NCI-H774 (cell line): ENCODE measurements around the gene EMP1.

Experiments used
- DNase-seq: peaks from one replicate; lab custom pipeline; 2025; lab: John Stamatoyannopoulos, UW

Gene EMP1

DNA sequence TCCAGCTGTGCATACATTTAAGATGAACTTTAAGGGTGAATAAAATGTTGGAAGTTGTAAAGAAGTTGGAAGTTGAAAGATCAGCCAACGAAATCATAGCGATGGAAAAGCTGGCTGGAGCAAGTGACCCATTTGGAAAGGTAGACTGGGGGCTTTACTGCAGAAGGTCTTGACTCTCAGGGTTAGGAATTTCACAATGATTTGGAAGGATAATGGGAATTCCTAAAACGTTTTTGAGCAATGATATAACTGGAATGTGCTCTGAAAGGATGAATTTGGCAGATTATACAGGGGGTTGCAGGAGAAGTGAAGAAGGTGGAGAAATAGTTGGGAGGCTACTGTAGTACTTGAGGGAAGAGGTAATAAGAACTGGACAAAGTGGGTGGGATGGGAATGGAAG, 27.4 kb downstream of the EMP1 start:
- no peak for DNase-seq

DNA sequence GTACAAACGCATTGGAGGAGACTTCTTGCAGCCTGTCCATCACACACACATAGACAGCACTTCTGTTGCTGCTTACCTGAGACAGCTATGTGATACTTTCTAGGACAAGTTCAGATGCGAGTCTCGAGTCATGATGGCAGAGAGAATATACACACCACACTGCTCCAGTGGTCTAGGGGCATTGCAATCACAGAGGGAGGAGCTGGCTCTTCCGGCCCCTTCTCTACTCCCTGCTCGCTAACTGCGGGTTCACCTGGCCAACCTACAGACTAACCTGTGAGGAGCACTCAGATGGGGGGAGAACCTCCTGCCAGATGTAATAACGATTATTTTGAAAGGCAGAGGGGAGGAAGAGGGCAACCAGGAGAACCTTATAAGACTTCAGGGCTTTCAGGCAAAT, 30.7 kb downstream of the EMP1 start:
- DNase-seq = no peak

DNA sequence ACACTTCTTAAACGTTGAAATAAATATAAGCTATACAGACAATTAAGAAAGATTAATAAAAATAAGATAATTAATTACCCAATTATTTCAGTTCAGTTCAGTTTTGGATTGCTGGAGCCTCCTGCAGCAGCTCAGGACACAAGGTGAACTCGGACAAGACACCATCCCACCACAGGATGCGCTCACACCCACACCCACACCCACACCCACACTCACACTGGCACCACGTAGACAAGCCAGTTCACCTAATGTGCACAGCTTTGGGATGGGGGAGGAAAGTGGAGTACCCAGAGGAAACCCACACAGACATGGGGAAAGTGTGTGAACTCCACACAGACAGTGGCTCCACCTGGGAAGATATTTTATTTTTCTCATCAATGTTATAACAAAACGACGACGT, 32.1 kb downstream of the EMP1 start:
- no peak for DNase-seq

DNA sequence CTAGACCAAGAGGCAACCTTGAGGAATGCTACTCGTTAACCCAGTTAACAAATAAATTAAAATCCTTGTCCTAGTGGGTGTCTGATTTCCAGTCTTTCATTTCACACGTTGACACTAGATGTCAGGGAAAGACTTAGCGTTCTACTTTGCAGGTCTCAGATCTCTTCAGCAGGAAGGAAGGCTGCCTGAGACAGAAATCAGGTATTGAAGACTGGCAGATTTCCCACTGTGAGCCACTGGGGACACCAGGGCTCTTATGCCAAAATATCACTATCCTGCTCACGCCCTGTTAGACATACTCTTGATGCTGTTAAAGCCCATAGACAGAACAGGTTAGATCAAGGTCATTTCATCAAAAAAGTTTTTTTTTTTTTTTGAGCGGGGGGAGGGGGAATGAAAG, 33.0 kb downstream of the EMP1 start:
- DNase-seq = no peak

DNA sequence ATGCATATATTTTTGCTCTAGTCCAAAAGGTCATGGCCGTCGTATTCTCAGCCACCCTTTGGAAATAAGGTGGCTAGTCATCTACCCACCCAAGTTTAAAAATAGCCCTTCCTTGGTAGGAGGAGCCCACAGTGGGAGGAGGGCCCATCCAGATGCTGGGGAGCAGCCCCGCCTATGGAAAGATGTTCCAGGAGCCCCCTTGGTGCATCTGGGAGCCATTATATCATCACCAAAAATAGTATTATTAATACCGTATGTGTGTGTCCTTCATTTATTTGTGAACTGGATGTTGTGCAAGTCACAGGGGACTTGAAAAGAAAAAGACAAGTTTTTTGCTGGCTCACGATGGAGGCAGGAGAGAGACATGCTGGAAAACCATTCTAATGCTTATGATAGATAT, 34.0 kb downstream of the EMP1 start:
- no peak for DNase-seq

DNA sequence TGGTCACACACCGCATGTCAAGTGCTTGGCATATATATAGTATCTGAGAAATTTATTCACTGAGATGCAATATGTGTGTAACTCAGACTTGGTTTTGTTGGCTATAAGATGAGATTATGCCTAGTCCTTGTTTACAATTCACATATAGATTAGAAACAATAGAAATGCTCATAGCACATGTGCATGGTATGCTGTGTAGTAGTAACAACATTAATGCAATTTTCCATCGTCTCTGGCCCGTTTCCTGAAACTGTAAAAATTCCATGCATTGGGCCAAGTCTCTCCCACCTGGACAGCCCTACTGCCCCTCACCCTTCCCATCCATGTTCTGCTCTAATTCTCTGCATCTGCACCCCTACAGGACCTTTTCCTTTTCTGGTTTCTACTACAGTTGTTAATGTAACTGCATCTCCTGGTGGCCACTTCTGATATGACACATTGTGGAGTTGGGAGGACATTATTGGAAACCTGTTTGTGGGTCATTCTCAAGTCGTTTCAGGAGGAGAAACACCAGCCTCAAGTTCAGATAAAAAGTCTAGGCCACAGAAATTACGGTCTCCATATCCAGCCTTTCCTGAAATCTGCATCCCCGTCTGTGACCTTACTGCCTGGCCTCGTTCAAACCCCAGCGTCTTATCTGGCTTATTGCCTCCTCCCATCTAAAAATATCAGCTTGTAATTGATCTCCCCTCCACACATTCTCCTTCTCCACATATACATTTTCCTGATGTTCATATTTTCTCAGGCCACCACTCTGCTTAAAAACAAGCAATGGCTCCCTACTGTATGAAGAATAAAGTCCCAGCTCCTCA, 37.5 kb downstream of the EMP1 start:
- no peak for DNase-seq

DNA sequence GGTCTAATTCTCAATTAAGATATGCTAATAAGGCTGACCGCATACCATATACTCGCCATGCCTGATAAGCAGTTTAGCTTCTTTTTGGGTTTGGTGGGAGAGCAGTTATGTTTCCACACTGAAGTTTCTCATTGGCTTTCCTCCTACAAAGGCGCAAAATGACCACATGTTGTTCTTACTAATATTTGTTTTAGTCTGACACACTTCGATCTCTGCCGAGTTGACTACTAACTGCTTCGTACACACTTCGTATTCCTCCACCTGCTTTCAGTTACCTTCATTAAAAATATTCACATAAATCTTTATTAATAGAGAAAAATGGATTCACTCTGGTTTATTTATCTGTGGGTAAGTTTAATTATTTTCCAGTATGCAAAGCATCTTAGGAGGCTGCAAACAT, 41.7 kb downstream of the EMP1 start:
- DNase-seq = no peak

DNA sequence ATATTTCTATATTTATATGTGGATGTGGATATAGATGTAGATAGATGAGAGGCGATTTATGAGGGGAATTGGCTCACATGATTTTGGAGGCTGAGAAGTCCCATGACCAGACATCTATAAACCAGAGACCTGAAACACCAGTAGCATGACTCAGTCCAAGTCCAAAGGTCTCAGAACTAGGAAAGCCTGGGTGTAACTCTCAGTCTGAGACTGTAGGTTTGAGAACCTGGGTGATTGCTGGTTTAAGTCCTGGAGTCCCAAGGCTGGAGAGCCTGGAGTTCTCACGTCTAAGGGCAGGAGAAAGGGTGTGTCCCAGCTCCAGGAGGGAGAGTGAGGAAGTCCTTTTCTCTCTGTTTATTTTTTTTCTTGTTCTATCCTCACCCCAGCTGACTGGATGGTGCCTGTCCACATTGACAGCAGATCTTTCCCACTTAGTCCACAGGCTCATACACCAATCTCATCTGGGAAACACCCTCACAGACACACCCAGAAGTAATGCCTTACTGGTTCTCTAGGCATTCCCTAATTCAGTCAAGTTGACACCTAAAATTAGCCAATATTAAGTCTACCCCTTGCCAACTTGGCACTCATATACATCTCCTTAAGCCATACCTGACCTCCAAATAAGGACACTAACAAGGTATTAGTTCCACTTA, 45.4 kb downstream of the EMP1 start:
- DNase-seq = no peak

DNA sequence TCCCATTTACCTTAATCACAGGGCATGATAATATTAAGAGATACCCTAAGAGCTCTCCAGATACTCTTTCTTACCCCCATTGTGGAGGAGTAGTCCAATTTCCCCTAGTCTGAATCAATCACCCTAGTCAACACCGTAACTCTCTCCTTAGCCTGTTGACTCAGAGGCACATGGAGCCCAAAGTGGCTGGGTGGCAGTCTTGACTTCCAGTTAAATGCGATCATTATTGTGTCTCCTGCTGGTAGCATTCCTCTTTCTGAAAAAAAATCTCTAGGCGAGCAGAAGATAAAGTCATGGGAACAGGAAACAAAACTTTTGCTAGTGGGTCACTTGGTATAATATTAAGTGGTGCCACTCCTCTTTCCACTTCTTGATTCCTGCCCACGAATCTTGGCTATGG, 46.4 kb downstream of the EMP1 start:
- no peak for DNase-seq

DNA sequence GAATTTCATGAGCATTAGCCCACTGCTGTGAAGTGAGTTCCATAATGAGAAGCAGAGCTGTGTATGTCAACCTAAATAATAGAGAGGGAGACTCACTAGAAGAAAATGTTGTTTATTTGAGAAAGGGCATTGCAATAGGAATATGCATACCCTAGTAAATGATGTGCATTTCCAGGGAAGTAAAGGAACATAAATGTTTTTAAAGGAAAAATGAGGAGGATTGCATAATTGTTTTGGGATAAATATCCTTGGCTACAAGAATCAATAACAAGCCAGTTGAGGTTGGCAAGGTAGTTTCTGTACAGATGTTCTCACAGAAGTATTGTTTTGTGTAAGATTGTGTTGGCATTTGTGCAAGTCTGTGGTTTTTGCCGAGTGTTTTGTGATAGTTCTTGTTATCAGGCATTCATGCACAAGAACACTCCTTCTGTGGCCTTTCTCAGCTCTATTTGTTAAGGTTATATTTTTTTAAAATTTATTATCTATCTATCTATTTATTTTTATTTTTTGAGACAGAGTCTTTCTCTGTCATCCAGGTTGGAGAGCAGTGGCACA, 47.1 kb downstream of the EMP1 start:
- DNase-seq = no peak

DNA sequence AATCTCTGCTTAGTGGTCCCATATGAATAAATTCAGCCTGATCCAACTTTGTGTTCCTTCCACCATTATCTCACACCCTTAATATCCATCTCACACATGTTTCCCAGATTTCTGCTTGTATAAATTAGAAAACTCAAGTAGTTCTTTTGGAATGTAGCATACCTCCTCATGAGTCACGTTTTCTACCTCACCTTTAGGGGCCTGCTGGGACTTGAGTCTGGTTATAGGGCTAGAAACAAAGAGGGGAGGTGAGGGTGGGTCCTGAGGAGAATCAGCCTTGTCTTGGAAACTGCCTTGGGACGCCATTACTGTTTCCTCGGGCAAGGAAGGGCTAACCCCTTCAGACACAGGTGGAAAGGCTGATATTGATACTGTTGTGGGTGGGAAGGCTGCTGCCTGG, 51.1 kb downstream of the EMP1 start:
- DNase-seq = no peak

DNA sequence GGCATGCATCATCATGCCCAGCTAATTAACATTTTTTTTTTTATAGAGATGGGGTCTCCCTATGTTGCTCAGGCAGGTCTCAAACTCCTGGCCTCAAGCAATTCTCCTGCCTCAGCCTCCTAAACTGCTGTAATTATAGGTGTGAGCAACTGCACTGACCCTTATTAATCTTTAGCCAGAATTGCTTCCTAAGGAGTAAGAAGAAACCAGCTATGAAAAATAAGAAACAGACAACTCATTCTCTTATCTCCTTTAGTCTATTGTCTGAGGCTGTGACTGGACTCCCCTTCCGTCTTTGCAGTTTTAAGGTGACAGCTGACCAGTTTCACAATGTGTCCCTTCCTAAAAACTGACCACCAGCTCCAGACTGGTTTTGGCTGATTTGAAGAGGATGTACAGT, 52.4 kb downstream of the EMP1 start:
- DNase-seq = no peak

DNA sequence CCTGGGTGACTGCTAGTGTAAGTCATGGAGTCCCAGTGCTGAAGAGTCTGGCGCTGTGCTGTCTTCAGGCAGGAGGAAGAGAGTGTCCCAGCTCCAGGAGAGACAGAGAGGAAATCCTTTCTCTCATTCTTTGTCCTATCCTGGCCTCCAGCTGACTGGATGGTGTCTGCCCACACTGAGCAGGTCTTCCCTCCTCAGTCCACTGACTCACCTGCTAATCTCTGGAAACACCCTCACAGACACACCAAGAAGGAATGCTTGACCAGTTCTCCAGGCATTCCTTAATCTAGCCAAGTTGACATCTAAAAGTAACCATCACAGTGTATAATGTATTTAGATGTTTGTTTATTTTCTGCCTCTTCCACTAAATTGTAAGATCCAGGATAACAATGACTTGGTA, 53.9 kb downstream of the EMP1 start:
- DNase-seq = no peak

DNA sequence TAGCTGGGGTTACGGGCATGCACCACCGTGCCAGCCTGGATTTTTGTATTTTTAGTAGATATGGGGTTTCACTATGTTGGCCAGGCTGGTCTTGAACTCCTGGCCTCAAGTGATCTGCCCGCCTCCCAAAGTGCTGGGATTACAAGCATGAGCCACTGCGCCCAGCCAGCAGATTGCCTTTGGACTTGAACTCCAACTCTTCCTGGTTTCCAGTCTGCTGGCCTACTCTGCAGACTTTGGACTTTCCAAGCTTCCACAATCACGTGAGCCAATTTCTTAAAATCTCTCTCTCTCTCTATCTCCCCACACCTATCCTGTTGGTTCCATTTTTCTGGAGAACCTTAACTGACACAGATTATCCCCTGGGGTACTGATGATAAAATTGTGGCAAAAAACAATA, 55.0 kb downstream of the EMP1 start:
- no peak for DNase-seq

DNA sequence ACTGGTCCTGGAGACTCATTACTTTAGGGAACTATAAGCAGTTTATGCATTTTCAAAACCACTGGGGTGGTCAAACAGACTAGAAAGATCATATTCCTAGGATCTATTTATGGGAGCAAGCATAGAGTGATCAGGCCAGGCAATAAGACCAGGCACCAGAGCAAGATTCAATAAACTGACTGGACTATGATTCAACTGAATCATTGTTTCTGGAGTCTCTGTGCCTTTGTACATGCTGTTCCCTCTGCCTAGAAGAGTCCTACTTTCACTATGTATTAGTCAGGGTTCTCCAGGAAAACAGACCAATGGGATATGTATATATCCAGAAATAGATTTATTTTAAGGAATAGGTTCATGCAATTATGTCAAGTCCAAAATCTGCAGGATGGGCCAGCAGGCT, 55.5 kb downstream of the EMP1 start:
- DNase-seq = no peak

DNA sequence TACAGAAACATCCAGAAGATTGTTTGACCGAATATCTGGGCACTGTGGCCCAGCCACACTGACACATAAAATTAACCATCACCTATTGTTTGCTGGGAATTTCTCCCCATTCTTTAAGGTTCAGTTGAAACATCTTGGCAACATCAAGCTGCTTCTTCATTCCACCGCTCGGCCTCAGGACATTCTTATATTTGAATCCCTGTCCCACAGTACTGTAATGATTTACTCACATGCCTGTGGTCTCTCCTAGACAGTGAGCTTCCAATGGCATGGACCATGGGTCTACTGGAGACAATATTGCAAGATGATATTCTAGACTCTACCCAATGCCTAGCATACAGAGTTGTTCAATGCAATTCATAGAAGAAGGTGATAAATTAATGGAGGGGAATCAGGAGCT, 56.1 kb downstream of the EMP1 start:
- DNase-seq = no peak

DNA sequence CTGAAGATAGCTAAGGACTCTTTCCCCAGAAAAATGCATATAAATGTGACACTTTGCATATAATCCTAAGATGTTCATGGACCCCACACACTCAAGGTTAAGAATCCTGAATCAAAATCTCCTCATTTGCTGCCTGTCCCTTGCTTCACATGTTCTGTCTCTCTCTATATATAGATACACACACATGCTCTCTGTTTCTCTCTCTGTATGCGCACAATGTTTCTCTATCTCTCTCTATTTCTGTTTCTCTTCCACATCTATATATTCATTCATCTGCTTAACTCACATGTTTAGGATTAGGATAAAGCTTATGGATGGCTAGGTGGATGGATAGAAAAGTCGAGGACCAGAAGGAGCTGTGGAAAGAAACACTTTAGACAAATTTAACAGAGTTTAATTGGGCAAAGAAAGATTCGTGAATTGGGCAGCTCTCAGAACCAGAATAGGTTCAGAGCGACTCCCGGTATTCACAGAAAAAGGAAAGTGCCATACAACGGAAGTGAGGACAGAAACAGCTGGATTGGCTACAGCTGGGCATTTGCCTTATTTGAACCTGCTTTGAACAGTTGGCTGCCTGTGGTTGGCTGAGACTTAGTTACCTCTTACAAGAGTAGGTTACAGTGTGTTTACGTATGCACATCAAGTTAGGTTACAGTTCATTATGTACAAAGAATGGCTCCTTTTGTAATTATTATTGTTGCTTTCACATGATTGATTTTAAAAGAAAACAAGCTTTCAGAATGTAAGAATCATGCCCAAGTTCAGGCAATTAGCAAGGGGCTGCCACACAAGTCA, 57.6 kb downstream of the EMP1 start:
- no peak for DNase-seq

DNA sequence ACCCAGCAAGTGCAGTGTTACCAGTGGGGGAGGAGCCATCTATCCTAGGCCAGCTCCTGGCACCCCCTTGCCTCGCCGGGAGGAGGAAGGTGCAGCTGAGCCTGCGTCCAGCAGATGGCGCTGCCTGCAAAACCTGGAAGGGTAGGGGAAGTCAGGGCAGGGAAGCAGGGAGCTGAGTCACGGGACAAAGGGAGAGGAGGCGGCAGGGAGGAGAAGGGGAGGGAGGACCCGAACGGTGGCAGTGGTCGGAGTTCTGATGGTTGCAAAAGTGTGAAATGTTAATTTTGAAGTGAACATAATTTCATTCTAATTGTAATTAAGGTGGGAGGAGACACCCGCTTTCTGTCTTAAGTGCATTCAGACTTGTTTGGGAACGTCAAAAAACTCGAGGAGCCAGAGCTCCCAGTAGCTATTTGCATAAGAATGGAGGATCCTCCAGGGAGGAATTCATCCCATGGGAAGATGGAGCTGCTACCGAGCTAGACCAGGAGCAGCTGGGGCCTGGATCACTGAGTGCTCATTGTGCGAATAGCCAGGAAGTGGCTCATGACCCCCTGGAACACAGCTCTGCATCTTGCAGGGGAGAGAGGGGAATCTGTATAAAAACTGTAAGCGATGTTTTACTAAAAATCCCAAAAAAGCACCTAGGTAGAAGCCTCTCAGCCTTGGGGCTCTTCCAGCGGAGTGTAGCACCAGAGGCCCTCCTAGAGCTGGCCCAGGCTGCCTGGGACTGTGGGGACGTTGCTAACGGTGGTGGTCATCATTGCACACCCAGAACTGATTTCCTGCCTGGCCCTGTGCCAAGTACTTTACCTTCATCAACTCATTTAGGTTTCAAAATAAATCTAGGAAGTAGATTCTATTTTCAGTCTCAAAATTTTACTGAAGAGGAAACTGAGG, 59.5 kb downstream of the EMP1 start:
- DNase-seq = peak; percentile 81

DNA sequence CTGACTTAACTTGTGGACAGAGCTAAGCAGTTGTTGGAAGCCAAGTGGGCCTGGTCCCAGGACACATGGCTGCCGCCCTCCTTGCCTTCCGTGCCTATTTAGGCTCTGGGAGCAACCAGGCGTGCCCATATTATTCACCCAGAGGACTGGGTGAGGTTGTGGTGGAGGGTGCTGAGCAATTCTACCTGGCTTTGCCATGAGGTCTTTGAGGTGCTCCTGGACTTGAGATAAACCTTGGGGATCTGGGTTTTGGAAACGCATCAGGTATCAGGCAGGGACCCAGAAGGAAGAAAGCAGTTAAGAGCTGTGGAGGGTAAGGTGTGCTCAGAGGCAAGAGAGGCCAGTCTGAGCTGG, 60.1 kb downstream of the EMP1 start:
- no peak for DNase-seq

DNA sequence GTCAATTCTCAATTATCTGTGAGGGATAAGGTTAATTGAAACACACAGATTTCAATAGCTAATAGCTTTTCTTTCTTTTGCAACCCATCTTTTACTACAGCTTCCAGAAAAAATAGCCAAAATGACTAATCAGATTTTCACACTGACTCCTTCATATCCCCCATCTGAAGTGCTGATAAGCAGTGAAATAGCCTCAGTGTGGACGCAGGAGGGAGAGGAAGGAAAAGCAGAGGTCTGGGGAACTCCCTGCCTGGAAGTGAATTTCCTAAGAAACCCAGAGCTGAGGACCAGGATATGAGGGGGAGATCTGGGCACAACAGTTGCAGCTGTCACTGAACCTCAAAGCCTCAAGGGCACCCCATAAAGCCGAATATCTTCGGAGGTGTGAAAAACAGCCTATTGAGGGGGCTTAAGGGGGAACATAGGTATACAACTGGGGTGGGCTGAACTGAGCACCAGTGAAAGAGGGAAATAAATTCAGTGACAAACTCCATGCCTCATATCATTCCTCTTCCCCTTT, 60.9 kb downstream of the EMP1 start:
- DNase-seq = no peak

DNA sequence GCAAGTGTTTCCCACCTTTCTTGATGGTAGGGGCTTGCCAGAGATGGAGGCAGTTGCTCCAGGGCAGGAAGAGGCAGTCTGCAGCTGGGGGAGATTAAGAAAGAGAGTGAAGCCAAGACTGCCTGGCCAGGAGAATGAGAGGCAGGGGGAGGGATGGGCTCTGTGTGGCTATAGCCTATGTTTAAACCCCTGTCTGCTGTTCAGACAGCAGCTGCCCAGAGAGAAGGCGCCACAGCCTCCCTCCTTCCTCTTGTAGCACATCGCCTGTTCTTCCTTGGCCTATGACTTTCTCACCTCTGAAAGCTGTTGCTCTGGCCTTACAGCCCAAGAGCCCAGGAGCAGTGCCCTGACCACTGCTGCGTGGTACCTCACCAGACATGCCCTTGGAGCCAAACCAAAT, 61.7 kb downstream of the EMP1 start:
- DNase-seq = no peak

DNA sequence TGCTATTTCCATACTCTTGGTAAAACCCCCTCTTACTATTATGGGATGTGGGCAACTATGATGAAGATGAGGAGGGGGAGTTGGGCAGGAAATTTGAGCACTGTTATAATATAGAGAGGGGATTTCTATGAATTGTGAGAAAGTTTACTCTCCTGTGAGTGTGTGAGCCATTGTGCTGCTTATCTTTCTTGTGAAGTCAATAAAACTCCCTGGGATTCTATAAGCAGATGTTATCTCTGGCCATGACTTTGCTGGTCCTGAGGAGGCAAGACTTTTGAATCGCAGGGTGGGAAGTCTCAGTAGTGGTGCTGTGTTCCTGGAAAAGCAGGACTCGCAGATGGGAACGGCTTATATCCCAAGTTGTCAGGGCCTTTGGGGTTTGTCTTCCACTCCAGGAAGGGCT, 62.2 kb downstream of the EMP1 start:
- DNase-seq = no peak
